GM19023 (cell line): ENCODE data around the gene RNASEH1.
"Not testable (repeated sequence)": the region's sequence is repeated elsewhere in the genome, so short reads cannot be mapped to it uniquely, and the experiment has no call there.

Source experiments
- ATAC-seq: cut with Tn5 transposase; IDR thresholded peaks from one replicate; pipeline ENCODE4 v1.9.1; 2021; ENCODE audit warnings: mild to moderate bottlenecking, moderate library complexity; ENCODE audit not compliant: unreplicated experiment

The RNASEH1 gene

DNA sequence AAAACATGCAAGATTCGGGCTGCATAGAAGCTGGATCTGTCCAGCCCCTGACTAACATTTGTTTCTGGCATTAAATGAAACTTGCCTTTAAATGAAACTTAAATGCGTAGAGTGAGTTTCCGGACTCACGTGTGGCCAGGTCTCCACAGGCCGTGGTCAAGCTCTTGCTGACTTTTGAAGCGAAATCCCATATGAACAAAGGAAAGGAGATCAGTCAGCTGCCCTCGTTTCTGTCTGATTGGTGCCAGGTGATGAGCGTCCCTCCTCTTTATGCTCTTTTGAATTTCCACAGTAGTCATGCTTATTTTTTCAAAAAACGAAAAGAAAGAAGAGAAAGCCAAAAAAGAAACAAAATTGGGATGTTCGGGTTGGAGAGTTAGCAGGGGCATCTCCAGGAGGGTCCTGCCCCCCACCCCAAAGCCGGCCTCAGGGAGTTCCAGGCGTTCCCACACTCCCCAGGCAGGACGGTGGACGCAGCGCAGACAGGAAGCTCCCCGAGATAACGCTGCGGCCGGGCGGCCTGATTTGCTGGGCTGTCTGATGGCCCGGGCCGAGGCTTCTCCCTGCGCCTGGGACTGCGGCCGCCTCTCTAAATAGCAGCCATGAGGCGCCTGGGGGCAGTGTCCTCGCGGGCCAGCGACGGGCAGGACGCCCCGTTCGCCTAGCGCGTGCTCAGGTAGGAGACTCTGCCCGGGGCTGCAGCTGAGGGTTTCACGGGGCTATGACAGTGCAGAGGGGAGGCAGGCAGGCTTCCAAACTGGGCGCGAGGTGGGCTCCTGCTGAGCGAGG is 36.6 kb upstream of the RNASEH1 start, which contains the start of gene COLEC11:
COLEC11 (plus strand) TSS at position 620 of the 789 bp plus-strand sequence. CDS start 9,229 bp downstream, outside the sequence.
- ATAC-seq = no peak

DNA sequence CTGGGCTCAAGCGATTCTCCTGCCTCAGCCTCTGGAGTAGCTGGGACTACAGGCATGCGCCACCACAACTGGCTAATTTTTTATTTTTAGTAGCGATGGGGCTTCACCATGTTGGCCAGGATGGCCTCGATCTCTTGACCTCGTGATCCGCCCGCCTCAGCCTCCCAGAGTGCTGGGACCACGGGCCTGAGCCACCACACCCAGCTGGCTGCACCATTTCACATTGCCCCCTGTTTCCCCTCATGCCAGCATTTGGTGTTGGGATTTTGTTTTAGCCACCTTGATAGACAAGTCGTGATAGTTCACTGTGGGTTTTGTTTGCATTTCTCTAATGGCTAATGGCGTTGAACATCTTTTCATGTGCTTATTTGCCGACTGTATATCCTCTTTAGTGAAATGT is 31.0 kb upstream of the RNASEH1 start:
- no peak for ATAC-seq

DNA sequence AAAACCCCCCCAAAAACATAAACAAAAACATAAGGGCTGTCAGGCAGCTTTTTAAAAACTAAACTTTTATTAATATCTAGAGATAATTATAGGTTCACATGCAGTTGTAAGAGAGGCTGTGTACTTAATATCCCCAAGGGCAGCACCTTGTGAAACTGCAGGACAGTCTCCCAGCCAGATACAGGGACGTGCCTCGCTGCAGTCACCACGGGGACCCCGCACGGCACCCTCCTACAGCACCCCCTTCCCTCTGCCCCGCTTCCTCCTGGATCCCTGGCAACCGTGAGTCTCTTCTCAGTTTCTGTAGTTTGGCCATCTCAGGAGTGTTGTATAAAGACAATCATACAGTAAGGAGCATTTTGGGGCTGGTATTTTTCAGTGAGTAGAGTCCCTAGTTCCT is 30.0 kb upstream of the RNASEH1 start:
- no peak for ATAC-seq

DNA sequence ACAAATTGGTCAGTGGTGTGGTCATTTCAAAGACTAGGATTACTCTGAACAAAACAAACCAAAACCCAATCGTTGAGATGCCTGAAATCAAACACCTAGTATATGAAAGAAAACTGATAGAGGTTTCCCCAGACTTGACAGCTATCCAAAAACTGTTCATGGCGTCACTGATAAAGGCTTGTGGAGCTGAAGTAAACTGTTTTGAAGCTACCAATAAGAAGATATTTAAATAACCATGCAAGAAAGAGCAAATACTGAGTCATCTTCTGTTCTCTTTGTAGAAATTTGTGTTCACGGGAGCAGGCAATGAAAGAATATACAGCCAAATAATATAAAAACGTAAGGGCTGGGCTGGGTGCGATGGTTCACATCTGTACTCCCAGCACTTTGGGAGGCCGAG is 29.3 kb upstream of the RNASEH1 start:
- ATAC-seq = no peak

DNA sequence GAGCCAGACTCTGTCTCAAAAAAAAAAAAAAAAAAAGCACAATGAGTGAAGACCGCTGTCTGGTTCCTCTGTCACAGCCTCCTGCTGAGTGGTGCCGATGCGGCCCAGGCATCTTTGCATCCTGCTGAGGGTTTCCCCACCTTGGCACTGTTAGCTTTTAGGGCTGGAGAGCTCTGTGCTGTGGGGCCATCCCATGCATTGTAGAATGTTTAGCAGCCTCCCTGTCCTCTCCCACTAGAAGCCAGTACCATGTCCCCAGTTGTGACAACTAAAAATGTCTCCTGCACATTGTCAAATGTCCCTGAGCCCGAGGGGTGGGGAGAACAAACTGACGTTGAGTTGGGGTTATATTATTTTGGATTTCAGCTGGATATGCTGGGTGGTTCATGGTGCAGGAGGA is 28.9 kb upstream of the RNASEH1 start:
- no peak for ATAC-seq

DNA sequence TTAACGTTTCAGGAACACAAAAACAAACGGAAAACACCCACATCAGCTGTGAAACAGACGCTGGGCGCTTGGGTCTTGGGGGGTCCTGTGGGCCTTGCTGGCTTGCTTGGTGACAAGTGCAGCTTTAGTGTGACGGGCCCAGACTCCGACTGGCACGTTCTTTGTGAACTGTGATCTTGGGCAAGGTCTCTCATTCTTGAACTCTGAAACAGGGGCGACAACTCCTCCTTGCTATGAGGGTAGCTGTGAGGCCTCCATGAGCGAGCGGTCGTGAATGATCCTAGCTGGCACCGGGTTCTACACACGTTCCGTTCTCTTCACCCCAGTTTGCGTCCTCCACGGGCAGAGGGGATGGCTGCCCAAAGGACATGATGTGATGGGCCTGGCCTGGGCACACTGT is 28.1 kb upstream of the RNASEH1 start:
- no peak for ATAC-seq

DNA sequence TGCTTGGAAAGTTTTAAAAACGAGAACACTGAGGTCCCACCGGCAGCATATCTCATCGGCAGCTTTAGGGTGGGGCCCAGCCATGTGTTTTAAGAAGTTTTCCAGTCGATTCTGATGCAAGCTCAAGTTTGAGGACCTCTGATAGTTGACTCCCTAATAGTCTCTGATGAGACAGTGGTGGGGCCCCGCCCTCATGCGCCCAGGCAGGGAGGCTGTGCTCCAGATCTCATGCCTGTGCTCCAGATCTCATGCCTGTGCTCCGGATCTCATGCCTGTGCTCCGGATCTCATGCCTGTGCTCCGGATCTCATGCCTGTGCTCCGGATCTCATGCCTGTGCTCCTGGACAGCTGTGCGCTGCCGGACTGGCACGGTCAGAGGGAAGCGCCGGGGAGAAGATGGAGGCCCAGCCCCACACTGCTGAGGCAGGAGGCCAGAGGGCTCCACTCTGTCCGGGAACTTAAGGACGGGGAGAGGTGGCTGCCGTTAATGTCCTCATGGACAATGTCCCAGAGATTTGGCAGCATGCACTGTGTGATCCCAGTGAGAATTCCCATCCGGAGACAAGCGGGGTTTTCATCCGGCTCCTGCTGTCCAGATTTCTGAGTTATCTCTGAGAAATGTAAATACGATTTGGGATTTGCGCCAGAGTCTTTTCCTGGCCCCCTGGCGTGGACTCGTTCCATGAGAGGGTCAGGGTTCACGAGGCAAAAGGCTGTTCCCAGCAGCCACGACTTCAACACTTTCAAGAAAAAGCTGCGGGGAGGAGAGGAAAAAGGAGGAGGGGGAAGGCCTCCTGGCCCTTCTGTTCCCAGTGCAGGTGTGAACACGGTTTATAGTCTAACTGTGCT is 27.4 kb upstream of the RNASEH1 start:
- no peak for ATAC-seq

DNA sequence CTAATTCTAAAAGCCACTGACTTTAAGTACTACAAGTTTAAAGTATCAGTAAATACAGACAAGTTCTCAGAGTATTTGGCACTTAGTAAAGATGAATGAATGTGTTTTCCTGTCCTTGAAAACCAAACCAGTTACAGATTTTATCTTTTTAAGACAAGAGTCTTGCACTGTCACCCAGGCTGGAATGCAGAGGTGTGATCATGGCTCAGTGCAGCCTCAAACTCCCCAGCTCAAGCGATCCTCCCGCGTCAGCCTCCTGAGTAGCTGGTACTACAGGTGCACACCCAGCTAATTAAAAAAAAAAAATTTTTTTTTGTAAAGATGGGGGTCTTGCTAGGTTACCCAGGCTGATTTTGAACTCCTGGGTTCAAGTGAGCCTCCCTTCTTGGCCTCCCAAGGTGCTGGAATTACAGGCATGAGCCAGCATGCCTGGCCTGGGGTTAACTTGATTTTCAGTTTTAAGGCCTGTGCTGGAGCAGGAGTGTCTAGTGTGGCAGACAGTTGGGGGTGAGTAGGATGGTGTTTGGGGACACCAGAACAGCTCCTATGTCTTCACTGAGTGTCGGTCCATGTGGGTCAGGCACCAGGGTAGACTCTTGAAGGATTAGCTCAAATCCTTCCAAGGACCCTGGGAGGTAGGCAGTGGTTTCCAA is 26.6 kb upstream of the RNASEH1 start:
- ATAC-seq = no peak

DNA sequence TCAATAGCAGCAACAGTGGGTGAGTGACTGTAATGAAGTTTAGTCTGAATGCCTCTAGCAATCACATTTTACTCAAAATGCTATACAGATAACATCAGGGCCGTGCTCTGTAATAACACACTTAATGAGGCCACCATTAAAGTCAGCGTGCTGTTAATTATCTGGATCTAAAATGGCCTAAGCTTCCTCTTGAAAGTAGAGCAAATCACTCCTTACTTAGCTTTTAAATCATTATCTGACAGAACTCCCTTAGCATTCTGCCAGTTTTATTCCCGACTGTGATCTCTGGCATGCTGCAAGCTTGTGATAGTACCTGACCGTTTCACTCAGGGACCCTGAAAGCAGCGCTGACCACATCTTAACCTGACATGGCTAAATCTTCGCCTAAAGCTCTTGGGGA is 25.9 kb upstream of the RNASEH1 start:
- ATAC-seq = no peak

DNA sequence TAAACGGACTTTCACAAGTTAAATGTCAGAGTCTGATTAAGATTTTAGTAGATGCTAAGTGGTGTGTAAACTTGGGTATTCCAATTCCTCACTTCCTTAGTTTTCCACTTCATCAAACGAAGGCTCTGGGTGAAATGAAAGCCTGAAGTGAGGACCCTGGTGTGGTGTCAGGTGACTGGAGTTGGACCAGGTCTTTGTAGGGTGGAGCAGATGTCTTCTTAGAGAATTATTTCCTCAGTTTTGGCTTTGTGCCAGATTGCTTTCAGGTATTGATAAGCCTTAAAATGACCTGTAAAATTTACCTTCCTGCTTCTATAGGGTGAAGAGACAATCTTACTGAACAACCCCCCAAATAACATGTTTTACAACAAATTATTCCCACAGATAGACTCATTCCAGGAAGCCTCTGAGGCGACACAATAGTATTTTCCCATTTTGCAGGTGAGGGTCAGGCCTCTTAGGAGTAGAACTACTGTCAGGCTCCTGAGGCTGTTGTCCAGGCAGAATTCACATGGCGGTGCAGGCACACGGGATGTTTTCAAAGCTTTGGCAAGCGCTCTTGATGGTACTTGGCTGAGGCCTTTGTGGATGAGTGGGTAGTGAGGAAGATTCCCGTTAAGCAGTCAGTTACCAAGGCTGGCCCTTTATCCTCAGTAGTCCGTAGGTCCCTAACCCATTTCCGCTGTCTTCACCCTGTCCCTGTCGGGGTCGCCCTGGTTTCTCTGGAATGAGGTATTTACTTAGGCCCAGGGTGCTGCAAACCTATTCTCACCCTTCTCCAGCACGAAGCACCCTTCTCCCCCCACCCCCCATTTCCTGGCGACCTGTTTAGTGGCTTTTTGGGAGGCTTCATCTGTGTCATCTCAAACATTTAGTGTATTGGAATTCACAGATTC is 23.5 kb upstream of the RNASEH1 start:
- no peak for ATAC-seq

DNA sequence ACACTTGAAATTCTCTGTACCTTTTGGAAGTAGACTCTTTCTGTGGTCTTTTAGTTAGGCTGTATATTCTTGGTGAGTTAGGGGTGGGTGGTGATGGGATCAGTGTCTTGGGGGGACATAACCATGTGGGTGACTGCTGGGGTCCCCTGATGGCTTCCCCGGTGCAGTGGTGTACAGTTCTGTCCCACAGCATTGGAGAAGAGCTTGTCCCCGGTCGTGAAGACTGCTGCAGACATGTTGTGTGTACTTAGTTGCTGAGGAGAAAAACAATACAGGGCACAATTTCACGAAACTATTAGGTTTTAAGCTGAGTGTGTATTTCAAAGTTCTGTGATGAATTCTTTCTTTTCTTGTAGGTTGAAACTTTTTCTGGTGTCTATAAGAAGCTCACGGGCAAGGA is 22.3 kb upstream of the RNASEH1 start:
- ATAC-seq = no peak

DNA sequence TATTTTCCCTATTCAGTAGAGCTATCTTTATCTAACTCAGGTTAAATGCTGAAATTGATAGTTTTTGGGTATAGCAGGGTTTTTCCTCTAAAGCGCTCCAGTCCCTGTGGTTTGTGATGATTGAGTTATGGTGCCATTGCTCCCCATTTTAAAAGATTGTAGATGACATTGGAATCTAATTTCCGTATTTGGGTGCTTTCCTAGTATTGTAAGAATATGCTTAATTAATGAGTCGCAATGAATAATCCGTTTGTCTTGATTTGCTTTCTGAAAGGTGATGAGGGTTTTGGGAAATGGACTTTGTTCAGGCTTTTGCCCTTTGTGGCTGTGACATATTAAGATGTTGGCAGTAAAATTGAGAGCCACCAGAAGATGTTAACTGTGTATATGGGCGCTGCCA is 20.9 kb upstream of the RNASEH1 start:
- no peak for ATAC-seq

DNA sequence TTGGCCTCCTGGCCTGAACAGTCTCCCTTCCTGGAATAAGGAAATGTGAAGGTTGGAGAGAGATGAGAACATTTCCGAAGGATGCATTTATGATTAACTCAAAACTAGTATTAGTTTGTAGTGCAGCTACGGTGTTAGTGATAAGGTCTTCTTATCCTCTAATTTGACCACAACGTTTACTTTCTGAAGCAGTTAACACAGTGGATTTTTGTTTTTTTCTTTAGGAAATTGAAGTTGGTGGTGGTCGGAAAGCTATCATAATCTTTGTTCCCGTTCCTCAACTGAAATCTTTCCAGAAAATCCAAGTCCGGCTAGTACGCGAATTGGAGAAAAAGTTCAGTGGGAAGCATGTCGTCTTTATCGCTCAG is 18.1 kb upstream of the RNASEH1 start:
- not testable (repeated sequence) for ATAC-seq

DNA sequence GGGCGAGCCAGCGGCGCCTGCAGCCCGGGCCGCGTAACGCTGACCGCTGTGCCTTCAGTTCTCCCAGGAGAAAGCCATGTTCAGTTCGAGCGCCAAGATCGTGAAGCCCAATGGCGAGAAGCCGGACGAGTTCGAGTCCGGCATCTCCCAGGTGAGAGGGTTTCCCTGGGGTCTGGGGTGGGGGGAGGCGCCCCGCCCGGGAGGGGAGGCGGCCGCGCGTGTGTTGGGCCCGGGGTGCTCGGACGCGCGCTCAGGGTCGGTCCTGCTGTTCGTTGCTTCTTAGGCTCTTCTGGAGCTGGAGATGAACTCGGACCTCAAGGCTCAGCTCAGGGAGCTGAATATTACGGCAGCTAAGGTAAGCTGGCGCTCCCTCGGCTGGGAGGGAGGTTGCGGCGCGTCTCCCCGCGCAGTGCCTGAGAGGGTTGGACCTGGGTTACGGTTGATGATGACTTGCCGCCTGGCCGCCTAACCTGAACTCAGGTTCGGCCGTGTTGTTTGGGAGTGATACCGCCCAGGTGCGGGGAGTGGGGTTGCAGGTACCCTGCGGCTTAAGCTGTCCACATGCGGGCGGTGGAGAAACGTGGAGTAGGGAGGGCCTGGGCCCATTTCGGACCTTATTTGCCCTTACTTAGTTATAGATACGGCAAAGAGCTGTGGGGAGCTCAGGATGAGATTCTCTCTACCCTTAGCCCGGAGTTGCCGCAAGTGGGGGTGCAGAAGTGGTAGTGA is 17.6 kb upstream of the RNASEH1 start:
- ATAC-seq = peak; percentile 28

DNA sequence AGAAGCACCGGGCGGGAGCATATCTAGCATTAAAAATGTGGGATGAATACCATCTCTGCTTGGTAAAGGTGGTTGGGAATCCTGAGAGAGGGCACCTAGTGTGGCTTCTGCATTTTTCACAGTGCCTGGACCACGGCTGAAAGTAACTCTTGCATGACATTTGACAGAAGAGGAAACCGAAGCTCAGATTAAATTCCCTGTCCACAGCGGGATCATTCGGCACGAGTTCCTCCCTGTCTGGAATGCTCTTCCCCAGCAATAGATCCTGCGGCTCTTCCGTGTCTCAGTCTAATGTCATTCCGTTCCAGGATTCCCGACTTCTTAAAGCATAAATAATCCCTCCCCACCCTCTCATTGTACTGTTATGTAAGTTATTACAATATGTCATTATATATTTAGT is 16.0 kb upstream of the RNASEH1 start:
- ATAC-seq = no peak

DNA sequence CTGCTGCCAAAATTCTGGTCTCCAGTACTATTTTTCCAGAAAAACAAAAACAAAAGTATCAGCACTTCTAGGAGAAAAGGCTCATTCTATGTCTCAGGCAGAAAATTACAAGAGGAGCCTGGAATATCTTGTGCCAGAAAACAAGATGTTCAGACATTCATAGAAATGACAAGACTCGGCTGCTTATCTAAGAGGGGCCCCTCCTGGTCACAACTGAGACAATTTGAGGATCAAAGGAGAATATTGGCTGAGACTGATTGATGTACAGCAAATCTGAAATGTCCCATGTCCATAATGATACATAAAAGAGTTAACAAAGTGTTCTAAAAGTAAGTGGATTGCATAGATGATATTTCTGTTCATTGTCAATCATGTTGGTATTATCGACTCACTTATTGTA is 14.5 kb upstream of the RNASEH1 start:
- ATAC-seq = no peak

DNA sequence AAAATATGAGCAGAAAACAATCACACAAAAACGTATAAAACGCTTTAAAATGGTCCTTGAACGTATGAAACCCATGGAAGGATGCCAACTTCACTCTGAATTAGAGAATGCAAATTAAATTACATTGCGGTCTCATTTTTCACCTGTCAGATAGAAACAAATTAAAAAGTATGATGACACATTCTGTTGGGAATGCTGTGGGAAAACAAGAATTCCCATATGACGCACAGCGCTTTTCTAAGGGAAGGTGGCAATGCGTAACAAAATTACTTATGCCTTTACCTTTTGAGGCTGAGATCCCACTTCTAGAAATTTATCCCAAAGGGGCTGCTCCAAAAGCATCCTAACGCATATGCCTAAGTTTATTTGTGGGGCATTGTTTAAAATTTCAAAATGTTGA is 13.2 kb upstream of the RNASEH1 start:
- no peak for ATAC-seq

DNA sequence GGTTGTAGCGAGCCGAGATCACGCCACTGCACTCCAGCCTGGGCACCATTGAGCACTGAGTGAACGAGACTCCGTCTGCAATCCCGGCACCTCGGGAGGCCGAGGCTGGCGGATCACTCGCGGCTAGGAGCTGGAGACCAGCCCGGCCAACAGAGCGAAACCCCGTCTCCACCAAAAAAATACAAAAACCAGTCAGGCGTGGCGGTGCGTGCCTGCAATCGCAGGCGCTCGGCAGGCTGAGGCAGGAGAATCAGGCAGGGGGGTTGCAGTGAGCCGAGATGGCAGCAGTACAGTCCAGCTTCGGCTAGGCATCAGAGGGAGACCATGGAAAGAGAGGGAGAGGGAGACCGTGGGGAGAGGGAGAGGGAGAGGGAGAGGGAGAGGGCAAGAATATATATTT is 11.5 kb upstream of the RNASEH1 start:
- ATAC-seq = not testable (repeated sequence)

DNA sequence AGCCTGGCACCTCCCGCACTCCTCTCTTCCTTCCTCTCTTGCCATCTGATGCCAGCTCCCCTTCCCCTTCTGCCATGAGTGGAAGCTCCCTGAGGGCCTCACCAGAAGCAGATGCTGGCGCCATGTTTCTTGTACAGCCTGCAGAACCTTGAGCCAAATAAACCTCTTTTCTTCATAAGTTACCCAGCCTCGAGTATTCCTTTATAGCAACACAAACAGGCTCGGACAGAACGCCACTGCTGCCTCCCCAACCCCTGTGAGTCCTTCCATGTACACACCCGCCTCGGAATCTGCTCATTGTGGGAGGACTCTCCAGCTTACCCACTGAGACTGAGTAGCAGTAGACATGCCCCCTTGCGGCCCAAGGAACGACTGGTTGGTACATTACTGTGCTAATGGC is 8.7 kb upstream of the RNASEH1 start:
- no peak for ATAC-seq

DNA sequence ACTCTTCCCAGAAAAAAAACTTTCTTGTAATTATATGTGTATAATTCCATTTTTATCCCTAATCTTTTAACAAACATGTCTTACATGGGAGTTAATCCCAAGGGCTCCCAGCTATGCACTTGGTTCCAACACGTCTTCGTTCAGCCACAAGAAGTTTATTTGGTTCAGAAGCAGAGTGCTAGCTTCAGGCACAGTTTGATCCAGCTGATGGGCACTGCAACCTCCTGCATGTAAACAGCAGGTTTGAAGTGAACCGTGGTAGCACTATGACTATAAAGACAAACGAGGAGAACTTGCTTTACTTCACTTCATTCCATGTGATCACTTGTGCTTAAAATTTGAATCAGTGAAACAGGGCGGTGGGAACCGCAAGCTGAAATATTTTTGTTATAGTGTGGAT is 7.0 kb upstream of the RNASEH1 start:
- no peak for ATAC-seq
